Loucy (cell line): ENCODE measurements around the gene CTAGE15.
"Not testable (repeated sequence)": the region's sequence is repeated elsewhere in the genome, so short reads cannot be mapped to it uniquely, and the experiment has no call there.

Experiments
- EZH2phosphoT487 ChIP-seq: fragments of 200-600 bp; IDR thresholded peaks from 2 replicates; pipeline ENCODE4 v1.6.1; 2018; ENCODE audit warnings: antibody characterized with exemption, mild to moderate bottlenecking, moderate library complexity, borderline replicate concordance
- TF ChIP-seq, protein P1 (sequence below): fragments of 200-600 bp; sonication (generic); conservative IDR thresholded peaks from 2 replicates; pipeline ENCODE4 v1.5.1; 2014; ENCODE audit warnings: mild to moderate bottlenecking, antibody characterized with exemption, low read length

DNA sequence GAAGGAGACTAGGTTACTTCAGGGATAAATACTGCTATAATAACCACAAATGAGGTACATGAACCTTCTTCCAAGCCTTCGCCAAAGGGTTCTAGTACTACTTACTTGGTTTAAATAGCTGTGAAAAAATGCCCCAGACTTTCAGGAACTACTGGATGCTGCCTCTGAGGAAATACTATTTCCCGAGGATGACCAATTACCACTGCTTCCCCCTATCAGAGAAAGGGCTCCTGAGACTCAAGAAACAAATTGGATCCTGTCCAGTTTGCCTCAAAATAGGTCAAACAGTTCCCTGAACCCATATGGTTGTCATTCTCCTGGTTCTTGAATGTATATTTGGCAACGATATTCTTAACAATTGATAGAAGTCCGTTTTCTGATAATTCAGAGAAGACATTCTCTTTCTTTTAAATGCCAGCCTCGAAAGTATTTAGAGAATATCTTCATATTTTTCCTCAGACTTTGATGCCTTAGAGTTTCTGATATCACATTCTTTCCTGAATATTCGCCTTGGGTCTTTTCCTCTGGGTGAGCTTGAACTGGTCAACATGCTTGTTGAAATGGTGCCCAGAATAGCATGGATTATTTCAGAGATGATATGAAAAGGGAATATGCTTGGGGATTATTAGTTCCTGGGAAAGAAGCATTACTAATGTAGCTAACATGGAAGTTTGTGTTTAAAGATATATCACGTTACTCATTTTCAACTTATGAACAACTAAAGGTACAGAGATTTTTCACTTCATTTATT is 28.1 kb upstream of the CTAGE15 start:
- TF ChIP-seq, protein P1, sequence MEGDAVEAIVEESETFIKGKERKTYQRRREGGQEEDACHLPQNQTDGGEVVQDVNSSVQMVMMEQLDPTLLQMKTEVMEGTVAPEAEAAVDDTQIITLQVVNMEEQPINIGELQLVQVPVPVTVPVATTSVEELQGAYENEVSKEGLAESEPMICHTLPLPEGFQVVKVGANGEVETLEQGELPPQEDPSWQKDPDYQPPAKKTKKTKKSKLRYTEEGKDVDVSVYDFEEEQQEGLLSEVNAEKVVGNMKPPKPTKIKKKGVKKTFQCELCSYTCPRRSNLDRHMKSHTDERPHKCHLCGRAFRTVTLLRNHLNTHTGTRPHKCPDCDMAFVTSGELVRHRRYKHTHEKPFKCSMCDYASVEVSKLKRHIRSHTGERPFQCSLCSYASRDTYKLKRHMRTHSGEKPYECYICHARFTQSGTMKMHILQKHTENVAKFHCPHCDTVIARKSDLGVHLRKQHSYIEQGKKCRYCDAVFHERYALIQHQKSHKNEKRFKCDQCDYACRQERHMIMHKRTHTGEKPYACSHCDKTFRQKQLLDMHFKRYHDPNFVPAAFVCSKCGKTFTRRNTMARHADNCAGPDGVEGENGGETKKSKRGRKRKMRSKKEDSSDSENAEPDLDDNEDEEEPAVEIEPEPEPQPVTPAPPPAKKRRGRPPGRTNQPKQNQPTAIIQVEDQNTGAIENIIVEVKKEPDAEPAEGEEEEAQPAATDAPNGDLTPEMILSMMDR: not testable (repeated sequence)
- not testable (repeated sequence) for TF ChIP-seq EZH2phosphoT487
